HepG2 (cell line): ENCODE results near the gene GPR137. TPM values are rescaled to one million over a fixed set of nuclear protein-coding genes. Genes with fewer than 3 reads are reported as not detected.

ENCODE experiments used
- CREBL2 ChIP-seq: sonication (generic); formaldehyde crosslinking; IDR thresholded peaks from 2 replicates; pipeline ENCODE4 v1.8.1; 2023; ENCODE audit warnings: missing genetic modification reagents, mild to moderate bottlenecking, borderline replicate concordance
- CTCF ChIP-seq: sonication (generic); formaldehyde crosslinking; IDR thresholded peaks from 2 replicates; pipeline ENCODE4 v1.5.0; 2020; ENCODE audit warnings: mild to moderate bottlenecking, missing genetic modification reagents, moderate library complexity
- E2F5 ChIP-seq: sonication (generic); formaldehyde crosslinking; conservative IDR thresholded peaks from 2 replicates; pipeline ENCODE4 v1.4.0; 2020; ENCODE audit warnings: missing genetic modification reagents
- ESRRA ChIP-seq: sonication (generic); formaldehyde crosslinking; IDR thresholded peaks from 2 replicates; pipeline ENCODE4 v1.5.1; 2020; ENCODE audit warnings: mild to moderate bottlenecking, low read depth, missing genetic modification reagents
- FUBP1 ChIP-seq: sonication (generic); formaldehyde crosslinking; IDR thresholded peaks from 2 replicates; pipeline ENCODE4 v1.5.1; 2020; ENCODE audit warnings: missing genetic modification reagents, mild to moderate bottlenecking, borderline replicate concordance
- HOXA3 ChIP-seq: sonication (generic); formaldehyde crosslinking; IDR thresholded peaks from 2 replicates; pipeline ENCODE4 v1.5.0; 2020; ENCODE audit warnings: missing genetic modification reagents
- KMT2A ChIP-seq: sonication (generic); formaldehyde crosslinking; IDR thresholded peaks from 2 replicates; pipeline ENCODE4 v1.4.0; 2020; ENCODE audit warnings: missing genetic modification reagents
- KMT2B ChIP-seq: IDR thresholded peaks from 2 replicates; pipeline ENCODE4 v1.6.1; 2016; ENCODE audit warnings: missing genetic modification reagents, missing compliant biosample characterization
- SMAD3 ChIP-seq: sonication (generic); formaldehyde crosslinking; IDR thresholded peaks from 2 replicates; pipeline ENCODE4 v1.4.0; 2020; ENCODE audit warnings: missing genetic modification reagents
- SP140L ChIP-seq: sonication (generic); formaldehyde crosslinking; IDR thresholded peaks from 2 replicates; pipeline ENCODE4 v1.4.0; 2020; ENCODE audit warnings: missing genetic modification reagents, borderline replicate concordance
- ZFP36L2 ChIP-seq: sonication (generic); formaldehyde crosslinking; IDR thresholded peaks from 2 replicates; pipeline ENCODE4 v1.4.0; 2020; ENCODE audit warnings: missing genetic modification reagents
- ZFY ChIP-seq: sonication (generic); formaldehyde crosslinking; IDR thresholded peaks from 2 replicates; pipeline ENCODE4 v1.4.0; 2020; ENCODE audit warnings: missing genetic modification reagents
- ZNF17 ChIP-seq: sonication (generic); formaldehyde crosslinking; IDR thresholded peaks from 2 replicates; pipeline ENCODE4 v1.5.0; 2020; ENCODE audit warnings: mild to moderate bottlenecking, missing genetic modification reagents
- ZNF605 ChIP-seq: sonication (generic); formaldehyde crosslinking; IDR thresholded peaks from 2 replicates; pipeline ENCODE4 v1.8.0; 2022; ENCODE audit warnings: mild to moderate bottlenecking, missing genetic modification reagents
- ZNF646 ChIP-seq: sonication (generic); formaldehyde crosslinking; IDR thresholded peaks from 2 replicates; pipeline ENCODE4 v1.9.0; 2021; ENCODE audit warnings: mild to moderate bottlenecking, missing genetic modification reagents
- ZNF737 ChIP-seq: sonication (generic); formaldehyde crosslinking; IDR thresholded peaks from 2 replicates; pipeline ENCODE4 v1.5.0; 2020; ENCODE audit warnings: missing genetic modification reagents, mild to moderate bottlenecking, borderline replicate concordance
- ZNF761 ChIP-seq: sonication (generic); formaldehyde crosslinking; conservative IDR thresholded peaks from 2 replicates; pipeline ENCODE4 v1.4.0; 2020; ENCODE audit warnings: mild to moderate bottlenecking, missing genetic modification reagents
- ZNF816 ChIP-seq: sonication (generic); formaldehyde crosslinking; IDR thresholded peaks from 2 replicates; pipeline ENCODE4 v1.8.0; 2022; ENCODE audit warnings: missing genetic modification reagents, mild to moderate bottlenecking, borderline replicate concordance
- ZNF879 ChIP-seq: sonication (generic); formaldehyde crosslinking; IDR thresholded peaks from 2 replicates; pipeline ENCODE4 v1.8.1; 2023; ENCODE audit warnings: missing genetic modification reagents
- polyA plus RNA-seq, 8 experiments: library from polyadenylated mRNA; depleted of rRNA in 3 of 8; stranded (reverse) in 7 of 8; unstranded in 1 of 8; fragments of >200 nt; fragmentation: Illumina TruSeq in 4 of 8; extraction: Trizol in 4 of 8; gene quantifications; 2 replicates each; pipeline versions ENCODE4 v1.2.1 to v1.2.3, GENCODE V29; 2011 to 2016; ENCODE audit warnings: low read depth in 4 of 8, missing spikeins in 1 of 8, mixed read lengths in 1 of 8; ENCODE audit not compliant: insufficient read depth in 1 of 8
- total RNA-seq, 5 experiments: library from RNA; depleted of rRNA; stranded (reverse); fragments of >200 nt; fragmentation: Illumina TruSeq; extraction: Trizol; gene quantifications; 2 replicates each; pipeline ENCODE4 v1.2.3, GENCODE V29; 2016; ENCODE audit warnings: low read depth in 1 of 5

The GPR137 gene
- total and polyA plus RNA-seq, 2 of the 13 experiments (the other 11 are each of a cell fraction or from before 2014, with no cell fraction given): 8.5 to 13.2 TPM

- no peak for TF ChIP-seq ZNF646 (CRISPR knock-in tag)
- peak; percentile 23; the same call in 1 of the 2 replicates for TF ChIP-seq CTCF (CRISPR knock-in tag)
- TF ChIP-seq ZNF816 (CRISPR knock-in tag): no peak
- no peak for TF ChIP-seq FUBP1 (CRISPR knock-in tag)
- TF ChIP-seq ZNF879 (CRISPR knock-in tag): no peak
- TF ChIP-seq SP140L (CRISPR knock-in tag): no peak
- TF ChIP-seq E2F5 (CRISPR knock-in tag): no peak
- TF ChIP-seq ZFP36L2: no peak
- TF ChIP-seq SMAD3 (CRISPR knock-in tag): no peak
- TF ChIP-seq ZFY: peak; percentile 49; the same call in 1 of the 2 replicates
- TF ChIP-seq ZNF737 (CRISPR knock-in tag): no peak
- TF ChIP-seq HOXA3 (CRISPR knock-in tag): peak; percentile 67
- TF ChIP-seq ZNF17: no peak
- no peak for TF ChIP-seq CREBL2 (CRISPR knock-in tag)
- TF ChIP-seq ESRRA (CRISPR knock-in tag): no peak; the same call in 1 of the 2 replicates
- TF ChIP-seq KMT2A (CRISPR knock-in tag): no peak
- TF ChIP-seq KMT2B (CRISPR knock-in tag): no peak
- TF ChIP-seq ZNF605 (CRISPR knock-in tag): no peak
- TF ChIP-seq ZNF761 (CRISPR knock-in tag): no peak
Measured at GRCh38 chr11:64306876-64307622, 21.4 kb downstream of the GPR137 start (continued).
